ENCODE measurements around the gene PHF19.

- TF ChIP-seq POLR2A (IDR thresholded peaks at IDR 0.05; ENCODE audit: low read length), result no peak
- TF ChIP-seq GATA1 (IDR thresholded peaks at IDR 0.05; ENCODE audit: low read depth, low read length), result no peak
Observed at GRCh38 chr9:120807607-120808379, 69.2 kb downstream of the PHF19 start.
